ENCODE measurements around the gene MYO1C.
"Not testable (repeated sequence)": the region's sequence is repeated elsewhere in the genome, so short reads cannot be mapped to it uniquely, and the experiment has no call there.

The MYO1C gene

GRCh38 chr17:1420163-1420562, 72.3 kb downstream of the MYO1C start:
- DNase-seq: no peak

DNA sequence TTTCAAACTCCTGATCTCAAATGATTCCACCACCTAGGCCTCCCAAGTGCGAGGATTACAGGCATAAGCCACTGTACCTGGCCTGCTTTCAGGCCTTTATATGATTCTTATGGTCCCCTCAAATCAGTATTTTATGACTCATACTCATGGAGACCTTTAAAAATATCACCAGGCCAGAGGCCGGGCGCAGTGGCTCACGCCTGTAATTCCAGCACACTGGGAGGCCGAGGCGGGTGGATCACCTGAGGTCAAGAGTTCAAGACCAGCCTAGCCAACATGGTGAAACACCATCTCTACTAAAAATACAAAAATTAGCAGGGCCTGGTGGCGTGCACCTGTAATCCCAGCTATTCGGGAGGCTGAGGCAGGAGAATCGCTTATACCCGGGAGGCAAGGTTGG, 74.0 kb downstream of the MYO1C start:
- DNase-seq: not testable (repeated sequence)

- DNase-seq: no peak
Observed at GRCh38 chr17:1416414-1416813, 76.1 kb downstream of the MYO1C start.

DNA sequence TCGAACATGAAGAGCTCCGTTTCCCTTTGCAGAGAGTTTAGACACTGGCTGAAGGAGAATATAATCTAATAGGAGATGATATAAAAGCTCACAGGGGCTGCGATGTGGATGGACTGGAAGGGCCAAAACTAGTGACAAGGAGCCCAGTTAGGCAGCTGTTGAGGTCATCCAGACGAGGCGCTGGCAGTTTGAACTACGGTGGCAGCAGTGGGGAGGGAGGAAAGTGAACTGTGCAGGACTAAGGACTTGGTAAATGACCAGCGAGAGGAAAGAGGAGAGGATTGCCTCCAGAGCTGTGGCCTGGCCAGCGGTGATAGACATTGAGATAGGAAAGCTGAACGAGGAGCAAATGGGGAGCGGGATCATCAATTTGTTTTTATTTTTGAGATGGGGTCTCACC, 77.9 kb downstream of the MYO1C start:
- no peak for DNase-seq

Measured in activated CD4-positive, alpha-beta T cell treated with anti-CD3 and anti-CD28 coated beads, Interleukin-2, amount 50 U/mL, for 1 hour (primary cell).